HG03175 (cell line): ENCODE data around the gene LGR6.

Experiments
- ATAC-seq: cut with Tn5 transposase; IDR thresholded peaks from one replicate; pipeline ENCODE4 v1.9.1; 2021; ENCODE audit warnings: mild to moderate bottlenecking, moderate library complexity; ENCODE audit not compliant: unreplicated experiment

The LGR6 gene

DNA sequence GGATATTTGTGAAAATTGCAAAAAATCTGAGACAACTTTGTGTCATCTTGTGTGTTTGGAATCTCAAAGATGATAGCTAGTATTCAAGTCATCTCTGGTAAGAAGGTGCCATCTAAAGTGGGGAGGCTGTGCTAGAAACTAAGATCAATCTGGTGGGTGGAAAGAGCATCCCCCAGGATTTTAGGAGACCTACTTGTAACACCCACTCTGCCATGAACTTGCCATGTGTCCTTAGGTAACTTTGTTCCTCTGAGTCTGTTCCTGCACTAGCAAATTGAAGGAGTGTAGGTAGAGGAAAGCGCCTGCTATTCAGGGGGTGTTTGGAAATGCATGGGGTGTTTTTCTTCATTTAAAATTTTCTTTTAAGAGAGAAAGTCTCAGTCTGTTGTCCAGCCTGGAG is 24.4 kb downstream of the LGR6 start:
- no peak for ATAC-seq

GRCh38 chr1:202220733-202221132 is 27.1 kb downstream of the LGR6 start:
- ATAC-seq: no peak

DNA sequence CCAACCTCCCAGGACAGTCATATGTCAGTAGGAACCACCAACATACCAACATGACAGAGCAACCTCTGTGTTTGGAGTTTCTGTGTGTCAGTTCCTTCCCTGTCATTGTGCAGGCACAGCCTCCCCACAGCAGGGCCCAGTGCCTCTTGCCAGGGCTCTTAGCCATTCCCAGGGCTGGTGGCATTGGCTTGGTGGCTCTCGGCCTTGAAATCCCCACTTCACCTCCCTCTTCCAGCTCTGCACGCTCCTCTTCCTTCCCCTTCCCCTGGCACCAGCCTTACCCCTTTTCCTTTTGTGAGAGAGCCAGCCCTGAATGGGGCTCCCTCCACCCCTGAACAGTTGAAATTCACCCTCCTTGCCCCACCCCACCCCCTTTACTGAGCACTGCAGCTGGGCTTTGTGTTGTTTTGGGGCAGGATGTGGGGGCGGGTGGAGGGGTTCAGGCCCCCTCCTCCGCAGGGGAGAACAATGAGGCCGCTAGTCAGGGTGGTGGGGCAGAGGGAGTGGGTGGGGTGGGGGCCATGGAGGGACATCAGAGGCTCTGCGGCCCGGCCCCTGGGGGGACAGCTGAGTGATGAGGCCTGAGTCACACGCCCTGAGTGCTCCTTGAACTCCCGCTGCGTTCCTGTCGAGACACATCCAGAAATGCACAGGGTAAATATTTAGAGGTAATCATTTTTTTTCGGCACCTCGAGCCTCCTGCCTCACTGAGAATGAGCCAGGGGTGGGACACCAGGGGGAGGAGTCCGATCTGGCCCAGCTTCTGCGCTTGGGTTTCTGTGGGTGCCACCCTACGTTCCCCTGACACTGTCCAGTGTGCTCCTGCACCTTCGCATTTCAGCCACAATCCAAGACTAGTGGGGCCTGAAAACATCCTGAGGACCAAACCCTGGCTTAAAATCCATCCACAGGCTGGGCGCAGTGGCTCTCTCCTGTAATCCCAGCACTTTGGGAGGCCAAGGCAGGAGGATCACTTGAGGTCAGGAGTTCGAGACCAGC is 28.6 kb downstream of the LGR6 start:
- ATAC-seq: no peak

DNA sequence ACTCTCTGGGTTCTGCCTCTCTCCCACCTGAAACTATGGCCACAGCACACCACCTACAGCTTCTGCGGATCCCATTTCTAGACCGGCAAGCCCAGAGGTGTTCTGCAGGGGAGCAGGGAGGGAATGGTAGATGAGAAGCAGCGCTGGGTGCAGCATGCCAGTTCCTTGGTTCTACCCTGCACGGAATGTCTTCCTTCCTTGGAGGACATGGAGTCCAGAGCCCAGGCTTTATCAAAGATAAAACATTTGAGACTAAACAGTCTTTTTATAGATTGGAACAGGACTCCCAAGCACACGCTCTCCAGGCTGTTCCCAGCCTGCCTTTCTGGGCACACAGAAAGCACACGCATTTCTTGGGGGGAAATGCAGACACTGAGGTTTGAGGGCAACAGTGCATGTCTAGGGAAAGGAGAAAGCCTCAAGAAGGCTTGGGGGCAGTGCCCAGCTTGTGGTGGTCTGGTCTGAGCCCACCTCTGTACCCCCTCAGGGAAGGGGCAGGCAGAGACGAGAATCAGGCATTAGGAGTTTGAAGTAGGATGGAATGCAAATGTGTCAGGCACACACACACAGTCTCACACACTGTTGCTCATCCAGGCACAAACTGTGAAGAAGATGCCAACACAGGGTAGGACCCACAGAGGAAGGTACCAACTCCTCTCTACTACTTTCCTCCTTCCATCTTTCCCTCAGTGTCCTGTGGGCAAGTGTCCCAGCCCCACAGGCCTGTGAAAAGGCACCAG is 29.7 kb downstream of the LGR6 start:
- ATAC-seq: no peak

- ATAC-seq: no peak
These were observed 30.9 kb downstream of the LGR6 start for GRCh38 chr1:202224453-202224852.

DNA sequence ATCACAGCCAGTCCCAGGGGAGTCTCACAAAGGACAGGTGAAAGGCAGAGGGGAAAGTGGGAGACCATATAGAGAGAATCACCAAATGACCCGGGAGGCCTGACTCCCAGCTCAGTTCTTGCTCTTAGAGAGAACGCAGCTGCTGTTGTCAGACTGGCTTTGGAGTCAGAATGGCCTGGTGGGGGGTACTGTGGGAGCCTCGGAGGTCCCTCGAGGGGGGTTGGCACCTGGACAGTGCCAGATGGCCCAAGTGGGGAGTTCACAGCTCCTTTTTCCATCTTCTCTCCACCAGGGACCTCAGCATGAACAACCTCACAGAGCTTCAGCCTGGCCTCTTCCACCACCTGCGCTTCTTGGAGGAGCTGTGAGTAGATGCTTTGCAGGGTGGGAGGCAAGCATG is 31.5 kb downstream of the LGR6 start:
- no peak for ATAC-seq

- ATAC-seq: no peak
These were observed 33.6 kb downstream of the LGR6 start for GRCh38 chr1:202227053-202227672.

DNA sequence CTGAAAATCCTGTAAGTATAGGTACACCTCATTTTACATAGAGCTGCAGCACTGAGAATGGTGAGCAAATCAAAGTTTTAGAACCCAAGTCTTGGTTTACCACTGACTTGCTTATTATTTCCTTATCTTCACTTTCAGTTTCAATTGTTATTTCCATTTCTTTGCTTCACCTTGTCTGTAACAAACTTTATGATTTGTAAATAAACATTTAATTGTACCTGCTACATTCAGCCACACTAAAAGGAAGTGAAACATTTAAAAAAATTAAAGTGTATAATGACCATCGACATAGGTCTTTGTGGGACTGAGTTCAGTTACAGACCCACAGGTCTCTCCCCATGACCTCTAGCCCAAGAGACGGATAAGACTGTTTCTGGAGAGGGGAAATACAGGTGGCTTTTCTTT is 34.4 kb downstream of the LGR6 start:
- ATAC-seq: no peak

DNA sequence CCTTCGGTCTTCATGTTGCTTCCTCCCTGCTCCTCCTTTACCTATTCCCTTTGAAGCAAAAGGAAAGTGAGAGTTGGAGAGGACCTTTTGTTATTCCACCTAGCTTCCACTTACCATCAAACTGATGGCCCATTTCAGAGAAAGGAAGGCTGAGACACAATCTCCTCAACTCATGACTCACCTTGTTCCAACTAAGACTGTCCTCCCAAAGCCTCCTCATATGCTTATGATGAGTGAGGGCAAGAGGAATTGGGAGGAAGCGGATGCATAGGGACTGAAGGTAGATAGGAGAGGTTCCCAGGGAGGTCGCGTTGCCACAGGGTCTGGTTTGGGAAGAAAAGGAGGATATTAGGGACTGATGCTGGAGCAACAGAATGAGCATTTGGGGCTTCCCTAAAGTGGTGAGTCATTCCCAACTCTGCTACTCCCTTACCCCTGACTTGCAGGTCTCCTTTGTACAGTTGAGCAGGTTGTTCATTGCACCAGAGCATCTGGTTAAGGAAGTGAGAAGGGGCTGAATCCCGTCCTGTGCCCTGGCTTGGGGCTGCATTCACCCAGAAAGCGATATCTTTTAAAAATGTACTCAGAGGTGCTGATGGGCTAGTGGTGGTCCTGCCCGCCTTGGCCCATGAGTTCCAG is 35.0 kb downstream of the LGR6 start:
- no peak for ATAC-seq

GRCh38 chr1:202229376-202229775 is 35.8 kb downstream of the LGR6 start:
- ATAC-seq: no peak

DNA sequence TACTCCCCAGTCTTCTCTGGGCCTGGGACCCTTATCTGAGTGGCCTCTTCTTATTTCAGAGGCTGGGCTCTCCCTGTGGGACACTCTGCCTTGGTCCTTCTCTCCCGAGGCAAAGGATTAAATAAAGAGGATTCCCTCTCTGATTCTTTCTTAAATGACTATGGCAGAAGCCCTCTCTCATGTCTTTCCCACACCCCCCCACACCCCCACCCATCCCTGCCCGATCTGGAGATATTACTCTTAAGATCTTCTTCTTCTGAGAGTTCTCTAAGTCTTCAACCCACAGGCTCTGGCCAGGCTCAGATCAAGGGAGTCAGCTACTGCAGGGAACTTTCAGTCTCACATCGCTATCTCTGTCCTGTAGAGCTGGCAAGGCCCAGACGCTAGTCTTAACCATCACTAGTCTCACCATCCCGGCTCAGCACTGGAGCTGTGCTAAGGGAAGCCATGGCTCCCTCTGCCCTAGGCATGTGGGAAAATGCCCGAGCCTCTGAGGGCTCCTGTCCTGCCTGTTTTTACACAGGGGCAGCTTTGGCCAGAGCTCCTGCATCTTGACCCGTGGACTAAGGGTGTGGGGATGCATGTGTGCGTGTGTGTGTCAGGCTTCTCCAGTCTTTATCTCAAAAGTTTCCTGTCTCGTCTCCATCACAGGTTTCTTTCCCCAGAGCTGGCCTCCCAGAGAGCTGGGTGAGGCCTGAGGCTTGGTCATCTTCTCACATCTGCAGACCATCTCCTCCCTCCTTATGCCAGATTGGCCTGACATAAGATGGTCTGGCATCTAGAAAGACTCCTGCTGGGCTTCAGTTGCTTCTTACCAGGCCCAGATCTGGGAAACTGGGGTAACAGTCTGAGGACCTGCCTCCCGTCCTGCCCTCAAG is 36.7 kb downstream of the LGR6 start:
- ATAC-seq: no peak

DNA sequence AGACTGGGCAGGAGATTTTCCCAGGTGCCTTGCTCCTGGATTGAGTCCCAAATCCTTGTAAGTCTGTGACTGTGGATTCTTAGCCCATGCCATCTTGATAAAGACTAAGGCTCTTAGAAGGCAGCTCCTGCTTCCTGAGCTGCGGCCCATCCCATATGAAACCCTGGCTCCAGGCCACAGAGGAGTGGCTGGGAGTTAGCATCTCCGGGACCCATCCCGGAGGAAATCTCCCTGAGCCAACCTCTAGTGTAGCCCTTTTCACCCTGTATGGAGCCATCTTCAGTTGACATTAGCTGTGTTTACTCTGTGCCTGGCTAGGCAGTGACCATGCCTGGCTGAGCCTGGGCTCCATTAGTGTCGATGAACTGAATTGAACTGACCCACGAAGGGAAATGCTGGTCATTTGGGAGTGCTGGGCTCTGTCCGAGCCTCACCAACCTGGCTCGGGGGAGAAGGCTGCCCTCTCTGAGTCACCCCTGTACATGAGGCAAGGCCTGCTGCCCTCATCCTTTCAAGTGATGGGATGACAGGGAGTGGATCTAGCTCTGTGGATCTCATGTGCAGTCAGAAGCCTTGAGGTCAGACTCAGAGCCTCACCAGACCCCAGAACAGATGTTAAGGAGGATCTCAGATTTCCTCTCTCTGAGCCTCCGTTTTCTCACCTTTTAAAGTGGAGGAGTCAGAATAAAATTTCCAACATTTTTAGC is 37.5 kb downstream of the LGR6 start:
- no peak for ATAC-seq

- ATAC-seq: no peak
These were observed 39.6 kb downstream of the LGR6 start for GRCh38 chr1:202233171-202233570.

GRCh38 chr1:202233804-202234203 is 40.2 kb downstream of the LGR6 start:
- no peak for ATAC-seq

- no peak for ATAC-seq
These were observed 40.9 kb downstream of the LGR6 start for GRCh38 chr1:202234331-202235002.

- ATAC-seq: no peak
These were observed 41.5 kb downstream of the LGR6 start for GRCh38 chr1:202235003-202235660.

DNA sequence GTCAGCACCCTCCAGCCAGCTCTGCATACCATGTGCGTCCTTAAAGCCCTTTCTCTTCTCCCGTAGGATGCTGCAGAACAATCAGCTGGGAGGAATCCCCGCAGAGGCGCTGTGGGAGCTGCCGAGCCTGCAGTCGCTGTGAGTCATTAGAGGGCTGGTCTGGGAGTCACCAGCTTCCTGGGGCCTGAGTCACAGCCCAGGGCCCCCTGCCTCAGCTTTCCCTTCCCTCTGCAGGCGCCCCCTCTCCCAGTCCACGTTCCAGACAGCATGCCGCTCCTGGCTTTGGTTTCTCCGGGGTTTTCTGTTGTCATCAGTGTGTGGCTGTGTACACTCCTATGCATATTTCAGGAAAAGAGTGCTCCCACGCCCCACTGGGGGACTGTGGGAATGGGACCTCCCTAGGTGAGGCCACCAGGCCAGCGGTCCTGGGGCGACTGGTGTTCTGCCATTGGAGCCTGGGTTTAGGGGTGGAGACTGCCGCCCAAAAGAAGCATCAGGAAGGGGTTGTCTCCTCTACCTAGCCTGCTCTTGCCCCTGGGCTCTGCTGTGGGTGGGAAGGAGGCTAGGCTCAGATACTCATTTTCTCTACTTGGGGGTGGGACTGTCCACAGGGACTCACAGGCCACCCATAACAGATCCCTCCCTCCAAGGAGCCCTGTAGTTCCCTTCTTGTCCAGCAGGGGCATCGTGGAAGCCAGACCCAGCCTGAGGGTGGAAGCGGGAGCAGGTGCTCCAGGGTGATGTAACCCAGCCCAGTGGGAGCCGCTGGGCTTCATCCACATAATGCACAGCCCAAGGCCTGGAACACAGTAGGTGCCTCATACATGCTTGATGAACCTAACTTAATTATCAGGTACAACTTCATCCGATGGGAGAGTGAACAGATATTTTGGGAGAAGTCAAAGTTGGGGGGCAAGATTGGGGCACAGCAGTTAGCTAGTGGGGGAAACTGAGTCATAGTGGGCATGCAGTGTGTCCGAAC is 42.5 kb downstream of the LGR6 start:
- ATAC-seq: no peak
